ENCODE data around the gene ACBD3.
A peak's percentile ranks its signal among the peaks of the same experiment; 100 is the strongest.

The ACBD3 gene

GRCh38 chr1:226132728-226133503 is 53.6 kb downstream of the ACBD3 start:
- no peak for DNase-seq (ENCODE audit: low read depth)
- no peak for TF ChIP-seq CTCF (IDR thresholded peaks at IDR 0.05; ENCODE audit: low read depth, low read length, missing control alignments)
- H3K4me3 ChIP-seq (ENCODE audit: low read depth, low read length), result no peak overlapping the region

GRCh38 chr1:226131639-226132038 is 54.9 kb downstream of the ACBD3 start:
- no peak for TF ChIP-seq CTCF (IDR thresholded peaks at IDR 0.05; ENCODE audit: low read depth, low read length, missing control alignments)
- no peak overlapping the region for H3K4me3 ChIP-seq (ENCODE audit: low read depth, low read length)
- no peak for DNase-seq (ENCODE audit: low read depth)

- no peak overlapping the region for H3K4me3 ChIP-seq (ENCODE audit: low read depth, low read length)
- no peak for TF ChIP-seq CTCF (IDR thresholded peaks at IDR 0.05; ENCODE audit: low read depth, low read length, missing control alignments)
- no peak for DNase-seq (ENCODE audit: low read depth)
Measured at GRCh38 chr1:226129230-226129629, 57.3 kb downstream of the ACBD3 start.

GRCh38 chr1:226128487-226129075 is 58.0 kb downstream of the ACBD3 start:
- H3K4me3 ChIP-seq (ENCODE audit: low read depth, low read length), result peak overlapping the region; percentile 47; the same call in 1 of the 2 replicates
- no peak for TF ChIP-seq CTCF (IDR thresholded peaks at IDR 0.05; ENCODE audit: low read depth, low read length, missing control alignments)
- no peak for DNase-seq (ENCODE audit: low read depth)

GRCh38 chr1:226126824-226127569 is 59.5 kb downstream of the ACBD3 start:
- no peak for TF ChIP-seq CTCF (IDR thresholded peaks at IDR 0.05; ENCODE audit: low read depth, low read length, missing control alignments)
- DNase-seq (ENCODE audit: low read depth), result no peak
- H3K4me3 ChIP-seq (ENCODE audit: low read depth, low read length), result no peak overlapping the region; the same call in 1 of the 2 replicates

GRCh38 chr1:226125831-226126230 is 60.7 kb downstream of the ACBD3 start:
- DNase-seq (ENCODE audit: low read depth), result no peak
- TF ChIP-seq CTCF (IDR thresholded peaks at IDR 0.05; ENCODE audit: low read depth, low read length, missing control alignments), result no peak
- no peak overlapping the region for H3K4me3 ChIP-seq (ENCODE audit: low read depth, low read length)
